GM06990 (cell line): ENCODE results near the gene GOLT1B.

Experiments
- DNase-seq: peaks from one replicate; pipeline ENCODE4 v3.0.0-alpha.2; 2011; ENCODE audit not compliant: insufficient read length; ENCODE audit errors: extremely low read depth
- H3K27me3 ChIP-seq: replicated peaks from 2 replicates; pipeline ENCODE4 v1.6.0; 2011; ENCODE audit warnings: low read length; ENCODE audit not compliant: control insufficient read depth, insufficient read depth
- H3K36me3 ChIP-seq: 2 replicates; pipeline ENCODE4 v1.5.1; 2011; ENCODE audit warnings: low read length; ENCODE audit not compliant: control insufficient read depth, insufficient read depth
- H3K4me3 ChIP-seq: replicated peaks from 2 replicates; pipeline ENCODE4 v1.5.1; 2011; ENCODE audit warnings: low read depth, mild to moderate bottlenecking, control low read depth, low read length
- TF ChIP-seq, protein P1 (sequence below): IDR thresholded peaks from 2 replicates; pipeline ENCODE4 v1.5.1; 2011; ENCODE audit warnings: low read length, control low read depth, mild to moderate bottlenecking, inconsistent platforms; ENCODE audit not compliant: insufficient read depth, poor library complexity, severe bottlenecking

Gene GOLT1B

GRCh38 chr12:21526721-21527345 lies 25.2 kb downstream of the GOLT1B start:
- TF ChIP-seq, protein P1, sequence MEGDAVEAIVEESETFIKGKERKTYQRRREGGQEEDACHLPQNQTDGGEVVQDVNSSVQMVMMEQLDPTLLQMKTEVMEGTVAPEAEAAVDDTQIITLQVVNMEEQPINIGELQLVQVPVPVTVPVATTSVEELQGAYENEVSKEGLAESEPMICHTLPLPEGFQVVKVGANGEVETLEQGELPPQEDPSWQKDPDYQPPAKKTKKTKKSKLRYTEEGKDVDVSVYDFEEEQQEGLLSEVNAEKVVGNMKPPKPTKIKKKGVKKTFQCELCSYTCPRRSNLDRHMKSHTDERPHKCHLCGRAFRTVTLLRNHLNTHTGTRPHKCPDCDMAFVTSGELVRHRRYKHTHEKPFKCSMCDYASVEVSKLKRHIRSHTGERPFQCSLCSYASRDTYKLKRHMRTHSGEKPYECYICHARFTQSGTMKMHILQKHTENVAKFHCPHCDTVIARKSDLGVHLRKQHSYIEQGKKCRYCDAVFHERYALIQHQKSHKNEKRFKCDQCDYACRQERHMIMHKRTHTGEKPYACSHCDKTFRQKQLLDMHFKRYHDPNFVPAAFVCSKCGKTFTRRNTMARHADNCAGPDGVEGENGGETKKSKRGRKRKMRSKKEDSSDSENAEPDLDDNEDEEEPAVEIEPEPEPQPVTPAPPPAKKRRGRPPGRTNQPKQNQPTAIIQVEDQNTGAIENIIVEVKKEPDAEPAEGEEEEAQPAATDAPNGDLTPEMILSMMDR: no peak
- no peaks in the 10 kb centered on the region; the same call in 1 of the 2 replicates for H3K27me3 ChIP-seq
- H3K4me3 ChIP-seq: peak overlapping the region; percentile 76
- no peaks in the 10 kb centered on the region for H3K36me3 ChIP-seq
- DNase-seq: no peak

- DNase-seq: peak; percentile 64
- TF ChIP-seq, protein P1: no peak
- peak overlapping the region; percentile 76 for H3K4me3 ChIP-seq
- H3K36me3 ChIP-seq: no peaks in the 10 kb centered on the region
- no peaks in the 10 kb centered on the region; the same call in 1 of the 2 replicates for H3K27me3 ChIP-seq
These were observed 26.0 kb downstream of the GOLT1B start for GRCh38 chr12:21527451-21528180.

- Histone ChIP-seq H3K27me3 (no peaks in the 10 kb centered on the region; the same call in 1 of the 2 replicates), H3K4me3 (no peak overlapping the region), H3K36me3 (no peaks in the 10 kb centered on the region)
- DNase-seq: no peak
- TF ChIP-seq, protein P1: no peak
These were observed 27.4 kb downstream of the GOLT1B start for GRCh38 chr12:21528953-21529352.

DNA sequence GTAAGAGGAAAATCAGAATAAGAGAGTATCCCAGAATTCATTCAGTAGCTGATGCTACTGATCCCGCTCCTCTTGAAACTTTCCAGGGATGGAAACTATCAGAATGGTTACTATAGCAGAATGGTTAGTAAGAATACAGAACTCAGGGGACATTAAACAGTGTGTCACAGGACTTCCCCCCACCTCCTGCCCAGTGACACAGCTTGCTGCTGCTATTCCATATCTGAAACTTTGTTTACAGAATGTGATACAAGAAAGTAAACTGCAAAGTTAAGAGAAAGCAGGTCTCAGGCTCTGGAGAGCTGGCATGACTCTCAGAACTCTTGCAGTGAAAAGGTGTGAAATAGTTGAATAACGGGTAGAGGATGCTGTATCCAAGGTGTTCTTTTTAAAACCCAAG lies 27.9 kb downstream of the GOLT1B start:
- TF ChIP-seq, protein P1: no peak
- no peaks in the 10 kb centered on the region for H3K36me3 ChIP-seq
- DNase-seq: no peak
- no peak overlapping the region for H3K4me3 ChIP-seq
- no peaks in the 10 kb centered on the region; the same call in 1 of the 2 replicates for H3K27me3 ChIP-seq

DNA sequence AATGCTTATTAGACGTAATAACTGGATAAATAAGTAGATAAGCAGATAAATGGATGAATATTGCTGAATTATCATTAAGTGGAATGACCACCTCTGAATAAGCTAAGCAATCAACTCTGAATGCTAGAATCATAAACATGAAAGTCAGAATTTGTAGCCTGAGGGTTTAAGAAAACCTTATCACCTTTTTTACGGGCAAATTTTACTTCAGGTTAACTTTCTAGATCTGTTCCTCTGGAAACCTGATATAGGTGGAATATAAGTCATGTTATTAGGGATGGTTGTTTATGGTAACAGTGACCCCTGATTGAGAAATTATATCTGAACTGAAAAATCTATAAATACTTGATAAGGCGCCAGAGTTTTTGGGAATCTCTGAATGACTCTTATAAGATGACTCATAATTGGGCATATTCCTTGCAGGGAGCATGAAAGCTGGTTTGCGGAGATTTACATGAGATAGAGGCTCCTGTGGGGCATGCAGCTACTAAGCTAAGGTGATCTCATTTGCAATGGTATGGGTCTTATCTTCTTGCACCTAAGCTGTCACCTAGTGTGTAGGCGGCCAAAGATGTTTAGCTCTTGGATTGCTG lies 36.6 kb downstream of the GOLT1B start:
- no peak overlapping the region for H3K4me3 ChIP-seq
- TF ChIP-seq, protein P1: no peak
- H3K27me3 ChIP-seq: no peaks in the 10 kb centered on the region
- no peak for DNase-seq
- H3K36me3 ChIP-seq: no peaks in the 10 kb centered on the region
